OCI-LY1 (cell line): ENCODE results near the gene DNAAF1.

Source experiments
- H2AFZ ChIP-seq: fragments of 200-600 bp; sonication (generic), shearing (Covaris generic); 2 replicates; pipeline ENCODE4 v1.6.0; 2014; ENCODE audit warnings: antibody characterized with exemption, mild to moderate bottlenecking, low read length
- H3F3A ChIP-seq: fragments of 200-600 bp; sonication (generic), shearing (Covaris generic); 2 replicates; pipeline ENCODE4 v1.6.0; 2014; ENCODE audit warnings: mild to moderate bottlenecking, antibody characterized with exemption, low read length, moderate library complexity; ENCODE audit not compliant: insufficient read depth
- H3K27ac ChIP-seq: fragments of 200-600 bp; sonication (generic); 2 replicates; pipeline ENCODE4 v1.5.1; 2014; ENCODE audit warnings: low read length, mixed run types, mild to moderate bottlenecking, low read depth; ENCODE audit not compliant: poor library complexity, severe bottlenecking
- H3K27me3 ChIP-seq: fragments of 200-600 bp; sonication (generic); 2 replicates; pipeline ENCODE4 v1.6.0; 2014; ENCODE audit warnings: antibody characterized with exemption, mild to moderate bottlenecking, low read length, moderate library complexity; ENCODE audit not compliant: insufficient read depth
- H3K36me3 ChIP-seq: fragments of 200-600 bp; sonication (generic); 2 replicates; pipeline ENCODE4 v1.6.1; 2014; ENCODE audit warnings: mild to moderate bottlenecking, antibody characterized with exemption, low read length, moderate library complexity, mixed read lengths; ENCODE audit not compliant: insufficient read depth
- H3K4me1 ChIP-seq: fragments of 200-600 bp; sonication (generic); 2 replicates; pipeline ENCODE4 v1.5.1; 2014; ENCODE audit warnings: mild to moderate bottlenecking, low read length, moderate library complexity; ENCODE audit not compliant: insufficient read depth, severe bottlenecking
- H3K4me2 ChIP-seq: fragments of 200-600 bp; sonication (generic), shearing (Covaris generic); 2 replicates; pipeline ENCODE4 v1.6.1; 2014; ENCODE audit warnings: low read length
- H3K4me3 ChIP-seq: fragments of 200-600 bp; sonication (generic); 2 replicates; pipeline ENCODE4 v1.5.1; 2014; ENCODE audit warnings: low read length, low read depth, mild to moderate bottlenecking, mixed read lengths; ENCODE audit not compliant: poor library complexity, severe bottlenecking
- H3K79me2 ChIP-seq: fragments of 200-600 bp; shearing (Covaris generic); 2 replicates; pipeline ENCODE4 v1.6.1; 2016; ENCODE audit warnings: mixed run types, low read length, mixed read lengths; ENCODE audit not compliant: insufficient read depth
- H3K9ac ChIP-seq: fragments of 200-600 bp; sonication (generic), shearing (Covaris generic); 2 replicates; pipeline ENCODE4 v1.6.1; 2014; ENCODE audit warnings: mild to moderate bottlenecking, low read length, mixed read lengths
- H3K9me2 ChIP-seq: fragments of 200-600 bp; sonication (generic), shearing (Covaris generic); 2 replicates; pipeline ENCODE4 v1.6.1; 2014; ENCODE audit warnings: low read depth, mild to moderate bottlenecking, low read length, mixed read lengths
- H3K9me3 ChIP-seq: fragments of 200-600 bp; shearing (Covaris generic); 2 replicates; pipeline ENCODE4 v1.6.1; 2014; ENCODE audit warnings: low read length, mixed read lengths
- H4K20me1 ChIP-seq: fragments of 200-600 bp; sonication (generic), shearing (Covaris generic); 2 replicates; pipeline ENCODE4 v1.6.0; 2016; ENCODE audit warnings: mild to moderate bottlenecking, low read length; ENCODE audit not compliant: insufficient read depth
- EZH2 ChIP-seq: fragments of 200-600 bp; sonication (generic), shearing (Covaris generic); IDR thresholded peaks from 2 replicates; pipeline ENCODE4 v1.8.0; 2017; ENCODE audit warnings: borderline replicate concordance, mixed run types, mild to moderate bottlenecking, antibody characterized with exemption, low read length, moderate library complexity, mixed read lengths
- TF ChIP-seq, protein P1 (sequence below): fragments of 200-600 bp; sonication (generic), shearing (Covaris generic); IDR thresholded peaks from 2 replicates; pipeline ENCODE4 v1.5.1; 2017; ENCODE audit warnings: mild to moderate bottlenecking, antibody characterized with exemption, low read length, moderate library complexity, mixed read lengths

The DNAAF1 gene

DNA sequence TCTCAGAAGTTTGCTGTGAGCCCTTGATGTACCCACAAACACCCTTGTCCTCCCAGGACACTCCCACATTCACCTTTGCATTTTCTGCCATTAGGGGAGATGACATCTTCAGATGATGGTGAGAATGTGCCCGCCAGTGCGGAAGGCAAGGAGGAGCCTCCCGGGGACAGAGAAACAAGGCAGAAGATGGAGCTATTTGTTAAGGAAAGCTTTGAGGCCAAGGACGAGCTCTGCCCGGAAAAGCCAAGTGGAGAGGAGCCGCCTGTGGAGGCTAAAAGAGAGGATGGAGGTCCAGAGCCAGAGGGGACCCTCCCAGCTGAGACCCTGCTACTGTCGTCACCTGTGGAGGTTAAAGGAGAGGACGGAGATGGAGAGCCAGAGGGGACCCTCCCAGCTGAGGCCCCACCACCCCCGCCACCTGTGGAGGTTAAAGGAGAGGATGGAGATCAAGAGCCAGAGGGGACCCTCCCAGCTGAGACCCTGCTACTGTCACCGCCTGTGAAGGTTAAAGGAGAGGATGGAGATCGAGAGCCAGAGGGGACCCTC lies 24.7 kb downstream of the DNAAF1 start:
- TF ChIP-seq, protein P1, sequence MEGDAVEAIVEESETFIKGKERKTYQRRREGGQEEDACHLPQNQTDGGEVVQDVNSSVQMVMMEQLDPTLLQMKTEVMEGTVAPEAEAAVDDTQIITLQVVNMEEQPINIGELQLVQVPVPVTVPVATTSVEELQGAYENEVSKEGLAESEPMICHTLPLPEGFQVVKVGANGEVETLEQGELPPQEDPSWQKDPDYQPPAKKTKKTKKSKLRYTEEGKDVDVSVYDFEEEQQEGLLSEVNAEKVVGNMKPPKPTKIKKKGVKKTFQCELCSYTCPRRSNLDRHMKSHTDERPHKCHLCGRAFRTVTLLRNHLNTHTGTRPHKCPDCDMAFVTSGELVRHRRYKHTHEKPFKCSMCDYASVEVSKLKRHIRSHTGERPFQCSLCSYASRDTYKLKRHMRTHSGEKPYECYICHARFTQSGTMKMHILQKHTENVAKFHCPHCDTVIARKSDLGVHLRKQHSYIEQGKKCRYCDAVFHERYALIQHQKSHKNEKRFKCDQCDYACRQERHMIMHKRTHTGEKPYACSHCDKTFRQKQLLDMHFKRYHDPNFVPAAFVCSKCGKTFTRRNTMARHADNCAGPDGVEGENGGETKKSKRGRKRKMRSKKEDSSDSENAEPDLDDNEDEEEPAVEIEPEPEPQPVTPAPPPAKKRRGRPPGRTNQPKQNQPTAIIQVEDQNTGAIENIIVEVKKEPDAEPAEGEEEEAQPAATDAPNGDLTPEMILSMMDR: no peak
- TF ChIP-seq EZH2: no peak
- no peaks in the 10 kb centered on the region for H3K79me2 ChIP-seq
- H3K9me3 ChIP-seq: no peaks in the 10 kb centered on the region
- no peak overlapping the region for H3K4me3 ChIP-seq
- H3K9ac ChIP-seq: no peak overlapping the region
- H4K20me1 ChIP-seq: no peaks in the 10 kb centered on the region
- H3F3A ChIP-seq: no peaks in the 10 kb centered on the region
- H3K4me2 ChIP-seq: no peak overlapping the region
- no peaks in the 10 kb centered on the region for H3K4me1 ChIP-seq
- H2AFZ ChIP-seq: no peak overlapping the region
- no peaks in the 10 kb centered on the region for H3K36me3 ChIP-seq
- no peak overlapping the region for H3K27ac ChIP-seq
- H3K9me2 ChIP-seq: no peaks in the 10 kb centered on the region
- peaks cover 6% of the 10 kb centered on the region for H3K27me3 ChIP-seq

DNA sequence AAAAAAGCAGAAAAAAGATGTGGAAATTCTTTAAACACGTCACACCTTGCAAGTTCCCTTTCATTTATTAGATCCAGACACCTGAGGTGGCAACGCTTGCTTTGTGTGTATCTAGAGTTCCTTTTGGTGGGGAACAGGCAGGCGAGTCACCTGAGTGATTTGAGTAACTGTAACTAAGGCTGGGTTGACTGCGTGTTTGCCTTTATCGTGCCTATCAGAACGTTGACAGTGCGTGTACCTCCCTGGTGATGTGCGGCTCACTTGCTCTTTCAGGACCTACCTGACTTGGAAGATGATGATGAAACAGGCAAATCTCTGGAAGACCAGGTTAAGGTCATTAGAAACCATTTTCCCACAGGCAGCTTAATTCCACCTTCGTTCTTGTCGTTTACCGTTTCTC lies 29.3 kb downstream of the DNAAF1 start:
- Histone ChIP-seq H3K27ac (no peak overlapping the region), H3K79me2 (no peaks in the 10 kb centered on the region), H3K27me3 (peaks cover 6% of the 10 kb centered on the region; the same call in 1 of the 2 replicates), H3K4me3 (no peak overlapping the region), H3K4me2 (no peak overlapping the region), H3K9me3 (no peaks in the 10 kb centered on the region), H3K36me3 (peaks cover 19% of the 10 kb centered on the region), H3K9ac (no peak overlapping the region), H2AFZ (no peak overlapping the region), H3F3A (no peaks in the 10 kb centered on the region), H3K4me1 (no peaks in the 10 kb centered on the region), H4K20me1 (no peaks in the 10 kb centered on the region), H3K9me2 (no peaks in the 10 kb centered on the region)
- TF ChIP-seq EZH2: no peak
- TF ChIP-seq, protein P1: no peak

DNA sequence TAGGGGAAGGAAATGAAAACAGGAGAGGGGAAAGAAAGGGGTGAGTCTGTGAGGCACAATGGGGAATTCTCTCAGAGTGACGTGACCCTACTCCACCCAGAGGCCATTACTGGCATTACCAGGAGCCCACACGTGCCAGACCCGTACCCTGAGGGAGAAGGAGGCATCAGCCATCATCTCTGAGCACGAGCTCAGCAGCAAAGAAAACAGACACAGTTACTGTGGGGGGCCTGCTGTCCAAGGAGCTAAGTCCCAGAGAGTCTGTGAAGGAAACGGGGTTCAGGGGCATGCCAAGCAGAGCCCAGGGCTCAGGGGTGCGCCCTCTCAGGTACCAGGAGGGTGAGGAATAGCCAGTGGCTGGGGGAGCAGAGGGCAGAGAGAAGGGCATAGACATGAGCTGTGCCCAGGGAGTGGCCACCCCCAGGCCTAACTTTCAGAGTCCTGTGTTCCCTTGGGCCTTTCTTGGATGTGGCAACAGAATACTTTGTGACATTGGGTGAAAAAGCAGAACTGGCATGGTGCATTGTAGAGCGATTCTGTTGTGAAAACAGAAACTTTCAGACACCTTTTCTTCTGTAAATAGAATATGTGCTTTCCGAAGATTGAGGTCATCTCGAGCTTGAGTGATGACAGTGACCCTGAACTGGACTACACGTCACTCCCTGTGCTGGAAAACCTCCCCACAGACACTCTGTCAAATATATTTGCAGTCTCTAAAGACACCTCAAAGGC lies 30.4 kb downstream of the DNAAF1 start:
- no peak overlapping the region for H3K4me2 ChIP-seq

More for the DNA sequence above, 30.4 kb downstream of the DNAAF1 start:
- H3K27me3 ChIP-seq: no peaks in the 10 kb centered on the region
- no peaks in the 10 kb centered on the region for H3F3A ChIP-seq
- H4K20me1 ChIP-seq: no peaks in the 10 kb centered on the region
- no peak for TF ChIP-seq EZH2
- TF ChIP-seq, protein P1: peak; percentile 60
- no peaks in the 10 kb centered on the region for H3K4me1 ChIP-seq
- no peak overlapping the region for H3K27ac ChIP-seq
- no peaks in the 10 kb centered on the region for H3K9me3 ChIP-seq
- H2AFZ ChIP-seq: no peak overlapping the region
- H3K36me3 ChIP-seq: peaks cover 30% of the 10 kb centered on the region
- no peak overlapping the region for H3K4me3 ChIP-seq
- no peaks in the 10 kb centered on the region for H3K79me2 ChIP-seq
- no peaks in the 10 kb centered on the region for H3K9me2 ChIP-seq
- H3K9ac ChIP-seq: no peak overlapping the region
